HG03520 (cell line): ENCODE results near the gene DHRS9.
"Not testable (repeated sequence)": the region's sequence is repeated elsewhere in the genome, so short reads cannot be mapped to it uniquely, and the experiment has no call there.

Source experiments
- ATAC-seq: cut with Tn5 transposase; IDR thresholded peaks from one replicate; pipeline ENCODE4 v1.9.1; 2021; ENCODE audit warnings: mild to moderate bottlenecking, moderate library complexity; ENCODE audit not compliant: unreplicated experiment

Gene DHRS9

DNA sequence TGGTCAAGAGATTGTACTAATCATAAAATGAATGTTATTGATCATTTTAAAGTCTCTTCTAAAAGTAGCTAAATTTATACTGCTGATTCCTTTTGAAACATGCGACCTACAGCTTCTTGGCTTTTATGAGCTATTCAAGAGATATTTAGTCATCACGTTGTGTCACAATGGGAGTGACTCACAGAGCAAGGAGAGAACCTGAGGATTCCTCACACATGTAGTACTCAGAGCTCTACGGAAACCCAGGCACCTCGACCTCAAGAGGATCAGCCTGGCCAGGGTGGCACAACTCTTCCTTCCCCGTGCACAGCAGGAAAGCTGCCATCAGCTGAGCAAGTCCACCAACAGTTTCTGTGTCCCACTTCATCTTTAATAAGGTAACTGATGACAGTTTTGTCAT is at the start of gene DHRS9:
TSS of gene DHRS9 (plus strand) at position 223 of the 400 bp plus-strand sequence. CDS start 12,019 bp downstream, outside the sequence.
- no peak for ATAC-seq

DNA sequence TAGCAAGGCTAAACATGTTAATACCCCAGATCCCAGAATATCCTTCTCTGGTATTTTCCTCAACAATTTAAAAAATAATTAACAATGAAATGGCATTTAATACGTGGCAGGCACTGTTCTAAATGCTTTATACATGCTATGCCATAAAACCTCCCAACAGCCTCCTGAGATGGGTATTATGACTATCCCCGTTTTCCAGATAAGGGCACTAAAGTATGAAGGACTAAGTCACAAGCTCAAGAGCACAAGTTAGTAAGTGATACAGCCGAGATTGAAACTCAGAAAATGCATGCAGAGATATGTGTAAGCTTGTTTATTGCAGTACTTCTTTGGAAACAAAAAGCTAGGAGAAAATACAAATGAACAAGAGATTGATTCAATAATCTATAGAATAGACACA is 46.2 kb upstream of the DHRS9 start:
- no peak for ATAC-seq

GRCh38 chr2:169026056-169026455 is 43.3 kb upstream of the DHRS9 start:
- no peak for ATAC-seq

GRCh38 chr2:169027234-169027633 is 42.1 kb upstream of the DHRS9 start:
- no peak for ATAC-seq

DNA sequence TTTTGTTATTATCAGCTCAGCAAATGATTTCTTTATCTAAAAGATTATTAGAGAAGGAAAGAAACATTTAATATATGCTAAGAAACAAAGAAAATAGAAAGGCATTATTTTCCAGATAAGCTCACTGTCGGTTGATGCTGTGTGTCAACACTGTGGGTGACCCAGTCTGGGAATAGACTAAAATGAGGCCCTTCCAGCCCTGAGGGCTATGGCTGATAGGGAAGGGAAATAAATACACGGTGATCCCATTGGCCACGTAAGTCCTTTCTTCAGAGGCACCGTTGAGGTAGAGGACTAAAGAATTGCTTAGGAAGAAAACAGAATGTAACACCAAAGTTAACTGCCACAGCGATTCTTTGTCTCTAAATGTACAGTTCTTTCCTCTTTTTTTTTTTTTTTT is 40.0 kb upstream of the DHRS9 start:
- no peak for ATAC-seq

GRCh38 chr2:169031202-169031601 is 38.2 kb upstream of the DHRS9 start, which contains the start of gene ABCB11:
Gene ABCB11 (minus strand): TSS chr2:169031324. CDS start chr2:169018125, 13,199 bp downstream.
- ATAC-seq = no peak

- no peak for ATAC-seq
These were observed 35.1 kb upstream of the DHRS9 start for GRCh38 chr2:169034256-169034655.

GRCh38 chr2:169034984-169035544 is 34.3 kb upstream of the DHRS9 start:
- ATAC-seq = no peak

DNA sequence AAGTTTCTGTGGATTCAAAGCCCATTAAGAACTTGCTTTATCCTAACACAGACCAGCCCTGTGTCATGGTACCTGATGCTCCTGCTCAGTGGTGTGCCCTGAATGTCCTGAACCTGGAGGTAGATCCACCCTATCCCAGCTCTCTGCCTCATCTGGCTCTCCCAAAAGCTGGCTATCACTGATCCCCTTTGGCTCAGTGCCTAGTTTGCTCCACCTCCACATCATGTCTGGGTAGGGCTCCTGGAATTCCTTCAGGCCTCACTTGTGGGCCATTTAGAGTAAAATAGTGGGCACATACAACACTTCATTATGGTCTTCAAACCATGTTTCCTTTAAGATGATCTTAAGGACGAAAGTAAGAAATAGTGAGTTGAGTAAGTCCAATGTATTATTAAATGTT is 33.5 kb upstream of the DHRS9 start:
- no peak for ATAC-seq

- peak; percentile 60 for ATAC-seq
These were observed 32.5 kb upstream of the DHRS9 start for GRCh38 chr2:169036736-169037440.

- peak; percentile 59 for ATAC-seq
These were observed 31.0 kb upstream of the DHRS9 start for GRCh38 chr2:169038338-169038757.

DNA sequence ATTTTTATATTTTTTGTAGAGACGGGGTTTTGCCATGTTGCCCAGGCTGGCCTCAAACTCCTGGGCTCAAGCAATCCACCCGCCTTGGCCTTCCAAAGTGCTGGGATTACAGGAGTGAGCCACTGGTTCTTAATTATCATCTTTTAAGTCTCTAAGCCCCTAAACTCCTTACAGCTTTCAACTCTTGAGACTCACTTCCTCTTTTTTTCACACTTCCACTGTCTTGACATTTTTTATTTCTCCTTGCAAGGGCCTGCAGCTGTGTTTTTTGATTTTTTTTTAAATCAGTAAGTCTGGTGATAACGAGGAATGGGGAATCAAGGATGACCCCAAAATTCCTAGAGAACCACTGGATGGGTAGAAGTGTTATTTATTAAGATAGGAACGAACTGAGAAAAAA is 29.7 kb upstream of the DHRS9 start:
- no peak for ATAC-seq

GRCh38 chr2:169041594-169041993 is 27.8 kb upstream of the DHRS9 start:
- no peak for ATAC-seq

DNA sequence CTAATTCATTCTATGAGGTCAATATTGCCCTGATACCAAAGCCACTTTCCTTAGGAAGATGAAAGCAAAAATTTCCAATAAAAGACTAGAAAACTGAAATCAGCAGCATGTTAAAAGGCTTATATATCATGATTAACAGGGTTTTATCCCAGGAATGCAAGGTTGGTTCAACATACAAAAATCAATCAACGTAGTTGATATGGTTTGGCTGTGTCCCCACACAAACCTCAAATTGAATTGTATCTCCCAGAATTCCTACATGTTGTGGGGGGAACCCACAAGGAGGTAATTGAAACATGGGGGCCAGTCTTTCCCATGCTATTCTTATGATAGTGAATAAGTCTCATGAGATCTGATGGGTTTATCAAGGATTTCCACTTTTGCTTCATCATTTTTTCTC is 26.5 kb upstream of the DHRS9 start:
- ATAC-seq = no peak

DNA sequence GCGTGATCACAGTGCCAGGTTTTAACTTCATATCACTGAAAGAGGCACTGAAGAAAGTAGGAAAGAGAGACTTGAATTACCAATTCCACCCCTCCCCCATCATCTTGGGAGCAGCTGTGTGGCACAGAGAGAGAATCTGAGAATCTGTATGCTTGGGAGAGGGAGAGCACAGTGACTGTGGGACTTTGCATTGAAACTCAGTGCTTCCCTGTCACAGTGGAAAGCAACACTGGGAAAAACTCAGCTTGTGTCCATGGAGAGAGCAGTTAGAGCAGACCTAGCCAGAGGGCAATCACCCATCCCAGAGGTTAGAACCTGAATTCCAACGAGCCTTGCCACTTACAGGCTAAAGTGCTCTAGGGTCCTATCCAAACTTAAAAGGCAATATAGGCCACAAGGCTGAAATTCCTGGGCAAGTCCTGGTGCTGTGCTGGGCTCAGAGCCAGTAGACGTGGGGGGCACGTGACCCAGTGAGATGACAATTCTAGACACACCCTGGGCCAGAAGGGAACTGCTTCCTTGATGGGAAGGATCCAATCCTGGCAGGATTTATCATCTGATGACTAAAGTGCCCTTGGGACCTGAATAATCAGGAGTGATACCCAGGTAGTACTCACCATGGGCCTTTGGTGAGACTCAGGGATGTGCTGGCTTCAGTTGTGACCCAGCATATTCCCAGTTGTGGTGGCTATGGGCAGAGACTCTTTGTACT is 22.8 kb upstream of the DHRS9 start:
- no peak for ATAC-seq

GRCh38 chr2:169047256-169048250 is 21.8 kb upstream of the DHRS9 start:
- no peak for ATAC-seq

- ATAC-seq = no peak
These were observed 20.2 kb upstream of the DHRS9 start for GRCh38 chr2:169049142-169049541.

DNA sequence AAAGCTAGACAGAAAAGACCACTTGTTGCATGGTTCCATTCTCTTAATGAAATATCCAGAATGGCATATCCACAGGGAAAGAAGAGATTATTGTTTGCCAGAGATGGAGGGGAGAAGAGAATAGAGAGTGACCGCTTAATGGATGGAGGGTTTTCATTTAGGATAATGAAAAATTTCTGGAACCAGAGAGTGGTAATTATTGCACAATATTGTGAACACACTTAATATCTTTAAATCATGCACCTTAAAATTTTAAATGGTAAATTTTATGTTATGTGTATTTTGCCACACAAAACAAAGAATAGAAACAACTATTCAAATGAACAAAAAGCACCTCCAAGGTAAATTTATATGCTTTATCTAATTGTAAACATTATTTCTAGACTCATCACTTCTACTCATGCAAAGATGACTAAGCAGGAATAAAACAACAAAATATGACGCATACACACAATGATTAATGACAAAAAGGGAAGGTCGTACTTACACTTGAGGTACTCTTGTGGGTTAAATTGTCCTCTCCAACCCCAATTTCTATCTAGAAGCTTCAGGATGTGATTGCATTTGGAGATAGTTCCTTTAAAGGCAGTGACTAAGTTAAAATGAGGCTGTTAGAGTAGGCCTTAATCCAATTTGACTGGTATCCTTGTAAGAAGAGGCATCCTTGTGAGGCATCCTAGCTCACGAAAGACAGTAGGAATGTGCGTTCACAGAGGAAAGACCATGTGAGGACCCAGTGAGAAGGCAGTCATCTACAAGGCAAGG is 18.7 kb upstream of the DHRS9 start:
- ATAC-seq = no peak

- not testable (repeated sequence) for ATAC-seq
These were observed 14.8 kb upstream of the DHRS9 start for GRCh38 chr2:169054575-169054974.

GRCh38 chr2:169064199-169064598 is 5.2 kb upstream of the DHRS9 start:
- ATAC-seq = not testable (repeated sequence)
